Activated CD4-positive, alpha-beta memory T cell treated with anti-CD3 and anti-CD28 coated beads for 36 hours (primary cell): ENCODE measurements around the gene SEC22C. TPM values are rescaled to one million over a fixed set of nuclear protein-coding genes. Genes with fewer than 3 reads are reported as not detected.
A peak's percentile ranks its signal among the peaks of the same experiment; 100 is the strongest.

Source experiments
- CTCF ChIA-PET: fragments of 350-600 bp; sonication (Branson Sonifier 250); formaldehyde crosslinking; loops from one replicate; lab custom pipeline; 2021; ENCODE audit warnings: antibody characterized with exemption, inconsistent platforms; lab: Charles Lee
- POLR2A ChIA-PET: fragments of 350-600 bp; sonication (Branson Sonifier 250); formaldehyde crosslinking; loops from one replicate; lab custom pipeline; 2021; ENCODE audit warnings: antibody characterized with exemption; lab: Charles Lee
- DNase-seq: peaks from one replicate; pipeline ENCODE4 v3.0.0-alpha.2; 2020
- H3K27ac Mint-ChIP-seq: one replicate; pipeline ENCODE4 v1.8.0; 2021; ENCODE audit warnings: mixed read lengths
- H3K27me3 Mint-ChIP-seq: one replicate; pipeline ENCODE4 v1.8.0; 2021; ENCODE audit warnings: mixed read lengths
- H3K36me3 Mint-ChIP-seq: one replicate; pipeline ENCODE4 v1.8.0; 2021; ENCODE audit warnings: mixed read lengths
- H3K4me1 Mint-ChIP-seq: one replicate; pipeline ENCODE4 v1.8.0; 2021; ENCODE audit warnings: low read depth, mixed read lengths
- H3K4me3 Mint-ChIP-seq: one replicate; pipeline ENCODE4 v1.8.0; 2021; ENCODE audit warnings: mild to moderate bottlenecking, mixed read lengths
- H3K9me3 Mint-ChIP-seq: one replicate; pipeline ENCODE4 v1.8.0; 2021; ENCODE audit warnings: mixed read lengths
- intact Hi-C: fragments of 100-400 bp; cut with micrococcal nuclease; formaldehyde crosslinking; loops from one replicate; pipeline ENCODE4 v1.15.1; 2023
- total RNA-seq, 2 experiments: library from RNA; stranded (reverse); gene quantifications; one replicate each; pipeline ENCODE4 v1.2.3, GENCODE V29; 2021

Gene SEC22C
- total RNA-seq, 2 experiments from 2014 or later = 47.0 to 49.2 TPM

- peaks cover 3% of the 10 kb centered on the region for H3K36me3 Mint-ChIP-seq
- H3K4me3 Mint-ChIP-seq = no peak overlapping the region
- ChIA-PET CTCF (interaction anchor here (1.7 to 2.4 kb wide), 2 partner anchors 23 kb away, joined by 9 to 14 read pairs; partner anchors contain the start of gene VIPR1), POLR2A (no interaction called here)
- intact Hi-C loops = no loop called here
- H3K27me3 Mint-ChIP-seq = no peaks in the 10 kb centered on the region
- H3K4me1 Mint-ChIP-seq = peaks cover 52% of the 10 kb centered on the region
- H3K9me3 Mint-ChIP-seq = no peaks in the 10 kb centered on the region
- no peak for DNase-seq
- no peak overlapping the region for H3K27ac Mint-ChIP-seq
These were observed 56.6 kb downstream of the SEC22C start for GRCh38 chr3:42525212-42525611.

- Mint-ChIP-seq H3K36me3 (peaks cover 3% of the 10 kb centered on the region), H3K4me3 (no peak overlapping the region), H3K4me1 (peaks cover 52% of the 10 kb centered on the region), H3K27ac (no peak overlapping the region), H3K9me3 (no peaks in the 10 kb centered on the region), H3K27me3 (no peaks in the 10 kb centered on the region)
- ChIA-PET CTCF (interaction anchor here (1.0 to 1.7 kb wide), 3 partner anchors 12 to 23 kb away, joined by 4 to 9 read pairs (median 5); partner anchors contain the start of gene VIPR1), POLR2A (interaction anchor here (1.1 kb wide), 1 partner anchor 22 kb away, joined by 5 read pairs; the partner anchor contains the start of gene VIPR1)
- intact Hi-C loops = no loop called here
- no peak for DNase-seq
These were observed 57.0 kb downstream of the SEC22C start for GRCh38 chr3:42524751-42525150.

GRCh38 chr3:42520906-42521305, 60.9 kb downstream of the SEC22C start:
- peaks cover 28% of the 10 kb centered on the region for H3K4me1 Mint-ChIP-seq
- H3K9me3 Mint-ChIP-seq = no peaks in the 10 kb centered on the region
- no peak overlapping the region for H3K27ac Mint-ChIP-seq
- DNase-seq = no peak
- no peak overlapping the region for H3K4me3 Mint-ChIP-seq
- no peaks in the 10 kb centered on the region for H3K27me3 Mint-ChIP-seq
- H3K36me3 Mint-ChIP-seq = peaks cover 2% of the 10 kb centered on the region
- ChIA-PET POLR2A (interaction anchor here (0.5 kb wide), 1 partner anchor 671 kb away, joined by 3 read pairs; no protein-coding TSS in a partner anchor), CTCF (interaction anchor here (2.0 to 2.4 kb wide), 2 partner anchors 19 to 27 kb away, joined by 12 to 13 read pairs; partner anchors contain the start of gene VIPR1)
- intact Hi-C loops = no loop called here

GRCh38 chr3:42520336-42520735, 61.4 kb downstream of the SEC22C start:
- Mint-ChIP-seq H3K27ac (peak overlapping the region; percentile 81), H3K4me3 (no peak overlapping the region), H3K36me3 (peaks cover 2% of the 10 kb centered on the region), H3K9me3 (no peaks in the 10 kb centered on the region), H3K27me3 (no peaks in the 10 kb centered on the region), H3K4me1 (peaks cover 29% of the 10 kb centered on the region)
- ChIA-PET CTCF (interaction anchor here (1.3 to 2.0 kb wide), 4 partner anchors 13 to 27 kb away, joined by 5 to 13 read pairs (median 8); partner anchors contain the start of gene VIPR1), POLR2A (no interaction called here)
- intact Hi-C loops = no loop called here
- DNase-seq = no peak

GRCh38 chr3:42519568-42519962, 62.2 kb downstream of the SEC22C start:
- Mint-ChIP-seq H3K4me1 (peaks cover 29% of the 10 kb centered on the region), H3K9me3 (no peaks in the 10 kb centered on the region), H3K4me3 (no peak overlapping the region), H3K27ac (peak overlapping the region; percentile 81), H3K27me3 (no peaks in the 10 kb centered on the region), H3K36me3 (peaks cover 2% of the 10 kb centered on the region)
- intact Hi-C loops = loop anchor here (1.0 kb wide), 2 partner anchors 17 kb away; partner anchors contain the start of gene VIPR1
- ChIA-PET POLR2A (interaction anchor here (0.8 to 0.9 kb wide), 3 partner anchors 17 to 18 kb away, joined by 3 to 5 read pairs (median 3); partner anchors contain the start of gene VIPR1), CTCF (interaction anchor here (1.3 to 2.1 kb wide), 6 partner anchors 12 to 28 kb away, joined by 4 to 13 read pairs (median 5); partner anchors contain the start of gene VIPR1)
- peak; percentile 36 for DNase-seq

- Mint-ChIP-seq H3K4me3 (no peak overlapping the region), H3K4me1 (peaks cover 29% of the 10 kb centered on the region), H3K9me3 (no peaks in the 10 kb centered on the region), H3K27ac (peak overlapping the region; percentile 81), H3K36me3 (peaks cover 2% of the 10 kb centered on the region), H3K27me3 (no peaks in the 10 kb centered on the region)
- ChIA-PET POLR2A (interaction anchor here (0.8 to 0.9 kb wide), 3 partner anchors 17 to 18 kb away, joined by 3 to 5 read pairs (median 3); partner anchors contain the start of gene VIPR1), CTCF (interaction anchor here (1.3 to 2.2 kb wide), 7 partner anchors 11 to 29 kb away, joined by 4 to 13 read pairs (median 5); partner anchors contain the start of gene VIPR1)
- peak; percentile 61 for DNase-seq
- intact Hi-C loops = loop anchor here (1.0 kb wide), 2 partner anchors 17 kb away; partner anchors contain the start of gene VIPR1
These were observed 62.8 kb downstream of the SEC22C start for GRCh38 chr3:42518800-42519567.

GRCh38 chr3:42517117-42517516, 64.7 kb downstream of the SEC22C start:
- intact Hi-C loops = no loop called here
- H3K27ac Mint-ChIP-seq = no peak overlapping the region
- CTCF ChIA-PET = interaction anchor here (0.9 to 2.2 kb wide), 2 partner anchors 9 to 15 kb away, joined by 3 to 9 read pairs; partner anchors contain the start of gene VIPR1
- no peaks in the 10 kb centered on the region for H3K9me3 Mint-ChIP-seq
- no peak for DNase-seq
- POLR2A ChIA-PET = no interaction called here
- H3K4me1 Mint-ChIP-seq = peaks cover 29% of the 10 kb centered on the region
- no peak overlapping the region for H3K4me3 Mint-ChIP-seq
- no peaks in the 10 kb centered on the region for H3K27me3 Mint-ChIP-seq
- peaks cover 2% of the 10 kb centered on the region for H3K36me3 Mint-ChIP-seq

GRCh38 chr3:42516443-42516842, 65.3 kb downstream of the SEC22C start:
- no peak for DNase-seq
- Mint-ChIP-seq H3K4me3 (no peak overlapping the region), H3K36me3 (peaks cover 2% of the 10 kb centered on the region), H3K4me1 (peaks cover 32% of the 10 kb centered on the region), H3K27ac (no peak overlapping the region), H3K9me3 (no peaks in the 10 kb centered on the region), H3K27me3 (no peaks in the 10 kb centered on the region)
- intact Hi-C loops = no loop called here
- ChIA-PET POLR2A (no interaction called here), CTCF (interaction anchor here (0.9 to 2.2 kb wide), 2 partner anchors 9 to 15 kb away, joined by 3 to 9 read pairs; partner anchors contain the start of gene VIPR1)

- ChIA-PET CTCF (no interaction called here), POLR2A (no interaction called here)
- H3K4me1 Mint-ChIP-seq = peaks cover 31% of the 10 kb centered on the region
- no peak overlapping the region for H3K27ac Mint-ChIP-seq
- H3K4me3 Mint-ChIP-seq = no peak overlapping the region
- peaks cover 2% of the 10 kb centered on the region for H3K36me3 Mint-ChIP-seq
- no peaks in the 10 kb centered on the region for H3K9me3 Mint-ChIP-seq
- DNase-seq = no peak
- no peaks in the 10 kb centered on the region for H3K27me3 Mint-ChIP-seq
- intact Hi-C loops = no loop called here
These were observed 65.8 kb downstream of the SEC22C start for GRCh38 chr3:42515976-42516375.

- CTCF ChIA-PET = no interaction called here
- no peak for DNase-seq
- intact Hi-C loops = no loop called here
- Mint-ChIP-seq H3K4me1 (peaks cover 25% of the 10 kb centered on the region), H3K27ac (no peak overlapping the region), H3K27me3 (no peaks in the 10 kb centered on the region), H3K4me3 (no peak overlapping the region), H3K9me3 (no peaks in the 10 kb centered on the region), H3K36me3 (peaks cover 2% of the 10 kb centered on the region)
- POLR2A ChIA-PET = no interaction called here
These were observed 66.3 kb downstream of the SEC22C start for GRCh38 chr3:42515391-42515916.

- H3K4me3 Mint-ChIP-seq = no peak overlapping the region
- H3K36me3 Mint-ChIP-seq = peaks cover 2% of the 10 kb centered on the region
- CTCF ChIA-PET = no interaction called here
- POLR2A ChIA-PET = no interaction called here
- no peak for DNase-seq
- H3K4me1 Mint-ChIP-seq = peaks cover 20% of the 10 kb centered on the region
- H3K9me3 Mint-ChIP-seq = no peaks in the 10 kb centered on the region
- no peaks in the 10 kb centered on the region for H3K27me3 Mint-ChIP-seq
- H3K27ac Mint-ChIP-seq = no peak overlapping the region
- intact Hi-C loops = no loop called here
These were observed 66.9 kb downstream of the SEC22C start for GRCh38 chr3:42514876-42515275.

GRCh38 chr3:42513521-42513920, 68.2 kb downstream of the SEC22C start:
- CTCF ChIA-PET = interaction anchor here (0.7 to 1.4 kb wide), 4 partner anchors 10 to 24 kb away, joined by 3 to 6 read pairs (median 3); partner anchors contain the start of gene VIPR1
- Mint-ChIP-seq H3K4me1 (peaks cover 14% of the 10 kb centered on the region), H3K27me3 (no peaks in the 10 kb centered on the region), H3K27ac (no peak overlapping the region), H3K4me3 (no peak overlapping the region), H3K9me3 (no peaks in the 10 kb centered on the region), H3K36me3 (no peaks in the 10 kb centered on the region)
- intact Hi-C loops = no loop called here
- POLR2A ChIA-PET = no interaction called here
- DNase-seq = no peak
